Left ventricle myocardium superior (tissue), 1 donor: ENCODE results near the gene RSPO3. TPM values are rescaled to one million over a fixed set of nuclear protein-coding genes. Genes with fewer than 3 reads are reported as not detected.
A peak's percentile ranks its signal among the peaks of the same experiment; 100 is the strongest.
"Not testable (repeated sequence)": the region's sequence is repeated elsewhere in the genome, so short reads cannot be mapped to it uniquely, and the experiment has no call there.

Source experiments
- ATAC-seq: fragments of 200-7000 bp; cut with Tn5 transposase; one replicate; pipeline ENCODE4 v1.9.1; 2020; ENCODE audit warnings: mild to moderate bottlenecking, moderate library complexity
- DNase-seq: peaks from one replicate; pipeline ENCODE4 v3.0.0-alpha.2; 2020
- intact Hi-C: fragments of 100-400 bp; cut with micrococcal nuclease; formaldehyde crosslinking; loops from one replicate; pipeline ENCODE4 v1.11.0; 2022
- total RNA-seq: library from RNA; stranded (reverse); fragmentation: NEBNext Ultra II Directional; extraction: Animal tissue kit (Norgen Biotek cat#: 25700); gene quantifications from one replicate; pipeline ENCODE4 v1.2.1, GENCODE V29; 2021
- donor health status: DM: no; HTN: yes; CAD: no; lungs with severe emphysema.

The RSPO3 gene
- total RNA-seq, 1 donor from 2014 or later = 0.57 TPM

DNA sequence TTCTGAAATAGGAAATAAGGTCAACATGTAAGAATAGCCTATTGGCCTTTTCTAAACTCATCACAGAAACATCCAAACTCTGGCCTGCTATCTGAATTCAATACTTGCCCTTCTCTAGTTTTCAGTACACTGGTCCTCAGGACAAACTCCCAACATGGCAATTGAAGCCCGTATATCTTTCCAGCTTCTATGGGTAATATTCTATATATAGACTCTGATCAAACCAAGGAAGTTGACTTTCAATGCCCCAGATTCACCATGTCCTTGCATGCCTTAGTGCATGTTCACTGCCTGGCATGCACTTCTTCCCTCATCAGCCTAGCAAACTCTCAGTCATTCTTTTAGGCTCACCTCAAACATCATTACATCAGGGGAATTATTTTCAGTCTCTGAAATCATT, 73.2 kb downstream of the RSPO3 start:
- intact Hi-C loops = no loop called here
- peak; percentile 91 for ATAC-seq
- no peak for DNase-seq

DNA sequence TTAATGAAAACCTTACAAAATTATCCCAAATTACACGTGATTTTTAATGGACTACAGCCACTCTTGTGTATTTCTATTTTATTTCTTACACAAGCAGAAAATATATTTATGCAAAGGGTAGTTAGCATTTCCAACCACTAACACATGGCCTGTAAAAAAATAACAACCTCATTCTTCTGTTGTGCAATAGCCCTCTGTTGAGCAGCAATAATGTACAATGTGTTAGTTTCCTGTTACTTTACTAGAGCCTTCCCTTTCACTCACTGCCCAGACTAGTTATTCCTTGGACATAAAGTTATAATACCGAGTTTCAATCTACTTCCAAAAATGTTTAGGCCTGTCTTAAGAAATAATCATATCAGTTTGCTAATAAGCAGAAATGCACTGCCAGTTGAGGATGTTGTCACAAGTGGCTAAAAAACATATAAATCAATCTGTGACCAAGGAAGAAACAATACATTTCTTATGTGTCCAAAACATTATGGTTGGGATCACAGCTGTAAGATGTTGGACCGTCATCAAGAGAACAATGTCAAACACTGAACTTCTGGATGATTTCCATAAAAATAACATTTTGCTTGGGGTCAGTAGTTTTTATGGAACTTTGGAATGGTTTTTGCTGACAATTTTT, 74.6 kb downstream of the RSPO3 start:
- intact Hi-C loops = no loop called here
- ATAC-seq (peak; percentile 70), DNase-seq (no peak)

DNA sequence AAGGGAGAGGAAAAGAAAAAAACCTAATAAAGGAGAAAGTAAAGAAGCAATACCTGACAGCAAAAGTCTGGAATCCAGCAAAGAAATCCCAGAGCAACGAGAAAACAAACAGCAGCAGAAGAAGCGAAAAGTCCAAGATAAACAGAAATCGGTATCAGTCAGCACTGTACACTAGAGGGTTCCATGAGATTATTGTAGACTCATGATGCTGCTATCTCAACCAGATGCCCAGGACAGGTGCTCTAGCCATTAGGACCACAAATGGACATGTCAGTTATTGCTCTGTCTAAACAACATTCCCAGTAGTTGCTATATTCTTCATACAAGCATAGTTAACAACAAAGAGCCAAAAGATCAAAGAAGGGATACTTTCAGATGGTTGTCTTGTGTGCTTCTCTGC, 77.4 kb downstream of the RSPO3 start:
- no peak for DNase-seq
- intact Hi-C loops = no loop called here
- no peak for ATAC-seq

DNA sequence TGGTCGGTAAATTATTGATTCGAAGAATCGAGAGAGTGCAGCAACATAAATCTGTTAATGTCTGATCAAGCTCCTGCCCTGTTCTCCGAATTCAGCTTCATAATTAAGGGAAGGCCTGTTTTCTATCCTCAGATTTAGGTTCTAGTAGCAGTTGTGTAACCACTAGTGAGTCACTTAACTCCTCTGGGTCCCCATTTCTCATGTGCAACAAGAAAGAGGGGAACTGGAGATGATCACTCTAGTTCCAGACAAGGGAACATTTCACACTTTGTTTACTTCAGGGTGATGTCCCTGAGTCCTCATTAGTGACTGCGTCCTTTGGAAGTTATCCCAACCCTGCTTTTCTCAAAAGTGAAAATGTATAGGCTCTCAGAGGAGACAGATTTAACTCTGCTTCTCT, 80.1 kb downstream of the RSPO3 start:
- no peak for DNase-seq
- intact Hi-C loops = no loop called here
- ATAC-seq = peak; percentile 94

DNA sequence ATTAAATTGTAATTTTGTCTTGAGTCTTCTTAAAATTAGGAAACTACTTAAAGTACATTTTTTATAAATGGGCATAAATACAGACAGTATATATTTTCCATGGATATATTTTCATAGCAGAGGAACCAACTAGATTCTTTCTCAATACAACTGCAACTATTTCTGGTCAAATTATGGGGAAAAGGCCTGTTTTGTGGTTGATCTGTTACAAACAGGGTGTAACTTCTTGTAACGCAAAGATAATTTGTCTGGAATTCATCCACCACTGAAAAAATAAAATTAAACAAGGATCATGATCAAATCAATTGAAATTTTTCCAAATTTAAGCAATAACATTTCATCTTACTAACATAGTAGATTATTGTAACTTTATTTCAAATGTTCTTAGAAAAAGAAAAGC, 81.0 kb downstream of the RSPO3 start:
- intact Hi-C loops = no loop called here
- DNase-seq (no peak), ATAC-seq (peak; percentile 18)

DNA sequence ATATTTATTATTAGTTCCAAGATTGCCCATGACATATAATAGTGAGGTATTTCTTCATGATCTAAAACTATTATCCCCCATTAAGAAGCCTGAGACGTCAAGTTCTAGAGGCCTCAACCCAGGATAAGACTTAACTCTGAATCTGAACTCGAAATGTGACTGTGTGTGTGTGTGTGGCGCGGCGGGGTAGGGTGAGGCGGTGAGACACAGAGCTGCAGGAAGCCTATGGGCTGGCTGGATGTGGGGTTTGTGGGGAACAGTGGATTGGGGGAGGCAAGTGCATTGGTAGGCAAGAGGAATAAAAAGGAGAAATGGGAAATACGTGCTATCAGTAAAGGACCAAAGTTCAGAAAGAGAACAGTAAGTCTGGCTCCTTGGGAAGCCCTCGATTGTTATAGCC, 81.6 kb downstream of the RSPO3 start:
- no peak for ATAC-seq
- no peak for DNase-seq
- intact Hi-C loops = no loop called here

DNA sequence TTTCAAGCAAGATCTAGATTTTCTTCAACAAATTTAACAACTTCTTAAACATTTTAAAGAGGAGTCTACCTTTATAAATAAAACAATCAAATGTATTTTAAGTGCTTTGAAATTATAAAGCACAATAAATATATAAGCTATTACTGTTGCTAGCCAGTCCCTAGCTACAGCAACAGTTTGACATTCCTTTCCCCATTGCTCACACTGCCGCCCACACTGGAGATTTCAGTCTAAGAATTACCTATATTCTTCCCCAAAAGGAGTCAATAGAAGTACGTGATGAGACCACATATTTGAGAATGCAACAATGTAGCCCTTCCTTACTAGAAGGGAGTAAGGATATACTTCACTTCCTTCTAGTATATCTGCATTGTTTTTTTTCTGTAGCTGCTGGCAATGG, 82.8 kb downstream of the RSPO3 start:
- no peak for ATAC-seq
- DNase-seq = no peak
- intact Hi-C loops = no loop called here

DNA sequence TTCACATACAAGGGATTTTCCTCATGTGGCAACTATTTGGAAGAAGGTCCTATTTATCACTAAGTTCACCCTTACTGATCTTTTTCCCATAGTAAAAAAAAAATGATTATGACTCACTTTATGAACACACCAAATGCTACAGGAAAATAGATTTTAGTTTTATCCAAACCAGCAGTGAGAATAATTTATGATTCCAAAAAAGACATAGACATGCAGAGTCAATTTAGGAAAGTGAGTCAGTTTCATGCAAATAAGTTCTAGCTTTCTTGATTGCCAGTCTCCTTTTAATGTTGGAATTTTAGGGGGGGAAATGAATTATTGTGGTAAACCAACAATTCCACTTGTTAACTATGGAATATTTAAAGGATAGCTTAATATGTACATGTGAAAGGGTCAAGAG, 84.2 kb downstream of the RSPO3 start:
- DNase-seq (no peak), ATAC-seq (no peak)

DNA sequence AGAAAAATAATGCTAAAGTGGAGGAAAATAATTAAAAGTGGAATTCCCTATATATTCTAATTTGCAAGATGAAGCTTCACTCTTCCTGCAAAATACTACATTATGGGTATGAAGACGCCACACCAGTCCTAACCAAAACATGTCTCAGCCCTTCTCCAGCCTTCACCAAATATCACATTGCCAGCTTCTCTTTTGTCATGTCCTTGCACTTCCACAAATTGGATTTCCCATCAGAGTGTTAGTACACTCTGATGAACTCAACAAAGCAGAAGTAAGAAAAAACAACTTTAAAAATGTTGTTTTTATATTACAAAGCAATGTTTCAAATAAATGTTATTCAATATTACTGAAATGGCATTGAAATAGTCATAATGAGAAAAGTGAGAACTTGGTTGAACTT, 85.8 kb downstream of the RSPO3 start:
- intact Hi-C loops = no loop called here
- no peak for ATAC-seq

More for the DNA sequence above, 84.2 kb downstream of the RSPO3 start:
- intact Hi-C loops = no loop called here

DNA sequence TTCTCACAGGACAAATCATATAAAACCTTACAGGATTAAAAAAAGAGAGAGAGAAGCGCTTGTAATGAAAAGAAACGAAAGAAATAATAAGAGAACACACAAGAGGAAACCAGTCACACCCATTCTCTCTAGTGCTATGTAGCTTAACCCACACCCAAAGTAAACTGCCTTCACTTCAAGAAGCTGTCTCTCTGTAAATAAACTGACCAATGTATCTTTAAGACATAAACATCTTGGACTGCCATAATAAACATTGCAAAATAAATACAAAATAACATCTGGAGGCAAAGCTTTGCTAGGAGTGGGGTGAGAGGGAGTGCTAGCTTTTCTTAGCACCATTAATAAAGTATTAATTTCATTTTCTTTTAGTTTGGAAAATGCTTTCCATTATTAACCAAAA, 86.6 kb downstream of the RSPO3 start:
- DNase-seq (no peak), ATAC-seq (no peak)
- intact Hi-C loops = no loop called here

More for the DNA sequence above, 85.8 kb downstream of the RSPO3 start:
- DNase-seq = no peak

DNA sequence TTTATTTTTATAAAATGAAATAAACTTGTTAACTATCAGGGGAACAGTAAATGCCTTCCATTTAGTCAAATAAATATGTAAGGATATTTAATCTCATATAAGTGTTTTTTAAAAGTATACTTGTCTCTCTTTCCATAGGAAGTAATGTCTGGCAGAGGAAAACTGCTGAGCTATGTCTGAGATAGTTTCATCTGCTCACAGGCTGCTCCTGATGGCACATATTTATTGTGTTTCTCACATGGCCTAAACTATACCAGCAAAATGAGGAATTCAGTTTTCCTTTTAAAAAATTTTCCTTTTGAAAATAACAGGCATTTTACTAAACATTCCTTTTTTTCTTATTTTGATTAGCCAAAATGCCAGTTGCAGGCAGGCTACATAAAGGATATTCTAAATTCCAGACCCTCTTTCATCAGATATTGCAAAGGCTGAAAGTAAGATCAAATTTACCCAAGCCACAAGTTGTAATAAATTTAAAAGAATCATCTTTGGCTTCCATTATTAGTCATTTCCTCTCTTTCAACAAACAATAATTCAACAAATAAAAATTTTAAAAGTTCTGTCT, 88.1 kb downstream of the RSPO3 start:
- no peak for ATAC-seq
- intact Hi-C loops = no loop called here
- DNase-seq = no peak

DNA sequence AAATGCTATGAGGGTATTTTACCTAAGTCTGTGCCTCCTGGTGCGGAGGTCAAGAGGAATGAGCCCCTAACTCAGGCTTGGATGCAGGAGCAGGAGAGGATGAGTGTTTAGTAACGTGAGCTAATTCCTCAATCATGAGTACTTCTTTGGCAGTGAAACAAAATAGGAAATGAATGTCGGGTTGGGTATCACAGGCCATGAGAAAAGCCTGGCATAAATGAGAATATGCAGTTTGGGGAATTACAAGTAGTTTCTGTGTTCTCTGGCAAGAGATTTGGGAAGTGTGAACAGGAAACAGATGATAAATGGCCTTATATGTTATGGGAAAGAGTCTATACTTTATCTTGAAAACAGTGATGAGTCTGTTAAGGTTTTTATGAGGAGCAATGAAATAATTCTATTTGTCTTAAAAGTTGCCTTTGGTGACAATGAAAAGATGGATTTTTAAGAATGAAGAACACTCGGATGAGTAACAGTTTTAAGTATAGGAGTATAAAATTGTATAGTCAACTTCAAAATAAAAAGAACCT, 89.2 kb downstream of the RSPO3 start:
- ATAC-seq = no peak
- intact Hi-C loops = no loop called here
- DNase-seq = no peak

DNA sequence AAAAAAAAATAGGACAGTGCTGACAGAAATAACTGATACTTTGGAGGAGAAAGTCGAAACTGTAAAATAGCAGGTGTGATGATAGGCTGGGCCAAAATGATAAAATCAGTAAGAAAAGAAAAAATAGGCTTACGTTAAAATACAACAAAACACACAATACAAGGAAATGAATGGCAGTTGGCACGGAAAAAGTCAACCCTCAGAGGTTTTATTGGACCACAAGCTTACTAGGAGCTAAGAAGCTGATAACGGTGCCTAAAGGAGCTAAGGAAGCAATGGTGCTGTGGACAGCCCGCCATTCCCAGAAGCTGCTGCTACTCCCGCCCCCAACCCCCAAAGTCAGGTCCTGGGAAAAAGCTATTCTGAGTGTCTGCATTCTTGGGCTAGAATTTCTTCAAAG, 92.3 kb downstream of the RSPO3 start:
- ATAC-seq (no peak), DNase-seq (no peak)
- intact Hi-C loops = no loop called here

DNA sequence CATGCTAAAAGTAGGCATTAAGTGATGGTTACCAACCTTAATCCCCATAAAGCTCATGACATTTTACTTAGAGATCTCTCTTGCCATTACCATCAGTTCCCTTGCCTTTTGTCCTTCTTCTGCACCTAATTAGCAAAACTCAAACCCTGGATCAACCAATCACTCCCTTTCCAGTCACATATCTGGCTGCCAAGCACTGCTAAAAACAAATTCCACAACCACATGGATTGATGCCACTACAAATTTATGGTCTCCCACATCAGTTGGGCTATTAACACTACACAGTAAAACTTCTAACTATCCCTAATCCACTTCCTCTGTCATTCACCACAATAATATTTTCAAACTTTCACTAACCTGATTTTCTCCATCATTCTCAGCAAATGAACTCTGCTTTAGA, 93.9 kb downstream of the RSPO3 start:
- DNase-seq = no peak
- intact Hi-C loops = no loop called here
- no peak for ATAC-seq

DNA sequence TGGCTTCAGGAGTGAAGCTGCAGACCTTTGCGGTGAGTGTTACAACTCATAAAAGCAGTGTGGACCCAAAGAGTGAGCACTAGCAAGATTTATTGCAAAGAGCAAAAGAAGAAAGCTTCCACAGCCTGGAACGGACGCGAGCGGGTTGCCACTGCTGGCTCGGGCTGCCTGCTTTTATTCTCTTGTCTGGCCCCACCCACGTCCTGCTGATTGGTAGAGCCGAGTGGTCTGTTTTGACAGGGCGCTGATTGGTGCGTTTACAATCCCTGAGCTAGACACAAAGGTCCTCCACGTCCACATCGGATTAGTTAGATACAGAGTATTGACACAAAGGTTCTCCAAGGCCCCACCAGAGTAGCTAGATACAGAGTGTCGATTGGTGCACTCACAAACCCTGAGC, 95.6 kb downstream of the RSPO3 start:
- ATAC-seq, DNase-seq, intact Hi-C loops: not testable (repeated sequence)

DNA sequence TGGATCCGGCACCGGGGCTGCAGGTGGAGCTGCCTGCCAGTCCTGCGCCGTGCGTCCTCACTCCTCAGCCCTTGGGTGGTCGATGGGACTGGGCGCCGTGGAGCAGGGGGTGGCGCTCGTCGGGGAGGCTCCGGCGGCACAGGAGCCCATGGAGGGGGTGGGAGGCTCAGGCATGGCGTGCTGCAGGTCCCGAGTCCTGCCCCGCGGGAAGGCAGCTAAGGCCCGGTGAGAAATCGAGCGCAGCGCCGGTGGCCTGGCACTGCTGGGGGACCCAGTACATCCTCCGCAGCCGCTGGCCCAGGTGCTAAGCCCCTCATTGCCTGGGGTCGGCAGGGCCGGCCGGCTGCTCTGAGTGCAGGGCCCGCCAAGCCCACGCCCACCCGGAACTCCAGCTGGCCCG, 96.1 kb downstream of the RSPO3 start:
- DNase-seq, ATAC-seq, intact Hi-C loops: not testable (repeated sequence)

DNA sequence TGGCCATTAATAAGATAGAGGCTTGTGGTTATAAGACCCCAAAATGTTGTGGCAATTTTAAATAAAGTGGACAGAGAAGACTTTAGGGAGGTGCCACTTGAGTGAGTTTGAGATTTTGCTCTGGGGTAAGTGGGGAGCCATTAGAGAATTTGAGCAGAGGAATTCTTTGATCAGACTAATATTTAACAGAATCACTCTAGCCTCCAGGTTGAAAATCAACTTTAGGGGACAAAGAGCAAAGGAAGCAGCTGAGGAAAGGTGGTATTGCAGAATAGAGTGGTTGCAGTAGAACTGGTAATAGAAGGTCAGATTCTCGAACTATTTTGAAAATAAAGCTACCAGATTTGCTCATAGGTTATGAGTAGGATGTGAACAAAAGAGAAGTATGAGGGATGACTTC, 97.5 kb downstream of the RSPO3 start:
- no peak for ATAC-seq
- DNase-seq = no peak
- intact Hi-C loops = no loop called here

DNA sequence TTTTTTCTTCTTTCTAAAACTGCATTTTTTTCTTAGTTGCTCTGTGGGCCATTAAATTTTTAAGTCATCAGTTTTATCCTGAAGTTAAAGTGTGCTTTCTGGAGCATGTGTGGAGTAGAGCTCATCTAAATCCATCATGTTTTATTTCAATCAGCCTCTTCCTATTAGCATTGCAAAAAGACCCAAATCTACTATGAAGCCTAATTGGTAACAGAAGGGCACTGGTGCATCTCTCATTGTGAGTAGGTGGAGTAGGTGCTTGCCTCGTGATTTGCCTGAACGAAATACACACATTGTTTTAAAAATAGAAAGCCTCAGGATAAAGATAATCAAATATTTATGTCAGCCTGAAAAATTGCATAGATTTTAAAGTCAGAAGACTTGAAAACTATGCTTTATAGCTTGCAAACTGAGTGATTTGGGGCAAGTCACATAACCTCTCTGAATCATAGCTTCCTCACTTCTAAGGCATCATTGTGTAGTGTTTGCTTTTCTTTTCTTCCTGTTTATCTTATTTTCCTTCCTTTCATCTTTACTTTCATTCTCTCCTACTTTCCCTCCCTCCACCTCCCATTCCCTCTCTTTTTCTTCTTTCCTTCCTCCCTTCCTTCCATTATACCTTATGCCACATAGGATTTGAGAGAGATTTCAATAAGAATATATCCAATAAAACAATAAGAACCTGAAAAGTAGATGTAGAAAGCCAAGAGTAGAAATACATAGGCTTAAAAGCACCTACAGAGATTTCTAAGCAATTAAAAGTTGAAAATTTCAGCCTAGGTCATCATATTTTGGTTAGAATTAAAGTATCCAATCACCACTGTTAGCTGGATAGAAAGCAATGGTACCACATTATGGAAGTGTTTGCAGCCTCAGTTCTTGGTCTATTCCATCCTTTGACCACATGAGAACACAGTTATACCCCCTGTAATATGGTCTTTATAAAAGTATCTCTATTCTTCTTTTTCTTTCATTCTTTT, 98.6 kb downstream of the RSPO3 start:
- DNase-seq (no peak), ATAC-seq (no peak)
- intact Hi-C loops = no loop called here

DNA sequence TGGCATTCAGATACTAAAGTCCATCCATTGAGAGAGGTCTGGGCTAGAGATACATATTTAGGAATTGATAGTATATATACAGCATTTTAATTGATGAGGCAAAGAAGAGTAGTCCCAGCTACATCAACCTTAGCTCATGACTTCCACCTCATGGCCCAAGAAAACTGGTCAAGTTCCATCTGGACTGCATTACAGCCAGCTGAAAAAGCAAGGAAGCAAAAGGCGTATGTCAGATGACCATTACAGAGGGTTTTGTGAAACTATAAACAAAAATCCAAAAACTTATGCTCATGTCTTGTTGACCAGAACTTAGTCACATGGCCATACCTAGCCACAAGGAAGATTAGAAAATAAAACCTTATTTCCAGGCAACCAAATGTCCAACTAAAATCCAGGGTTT, 101.4 kb downstream of the RSPO3 start:
- intact Hi-C loops = no loop called here
- ATAC-seq = peak; percentile 72
- DNase-seq = no peak

DNA sequence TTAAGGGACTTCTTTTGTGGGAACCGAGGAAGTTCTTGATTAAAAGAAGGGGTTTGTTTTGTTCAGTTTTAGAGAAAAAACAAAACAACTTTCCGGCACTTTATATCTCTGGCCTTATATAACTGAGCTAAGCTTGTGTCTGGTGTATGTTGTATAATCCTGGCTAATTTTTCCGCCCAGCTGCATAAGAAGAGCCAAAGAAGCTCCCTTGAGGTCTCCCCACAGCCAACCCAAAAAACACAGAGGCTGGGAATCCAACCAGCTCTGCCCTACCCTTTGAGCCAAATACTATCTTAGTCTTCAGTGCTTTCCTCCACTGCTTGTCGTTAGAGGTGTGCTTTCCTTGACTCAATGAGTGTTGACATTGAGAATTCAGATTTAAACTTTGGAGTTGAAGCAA, 102.7 kb downstream of the RSPO3 start:
- ATAC-seq (peak; percentile 96), DNase-seq (no peak)
- intact Hi-C loops = no loop called here
